ENCODE results near the gene ULK3. TPM values are rescaled to one million over a fixed set of nuclear protein-coding genes. Genes with fewer than 3 reads are reported as not detected.
A peak's percentile ranks its signal among the peaks of the same experiment; 100 is the strongest.

ULK3 gene
- total and polyA plus RNA-seq, 10 of the 15 experiments (the other 5 are each of a cell fraction or from before 2014, with no cell fraction given) = 0.64 to 38.8 (median 27.1) TPM

GRCh38 chr15:74842581-74843444 is at the start of gene ULK3 (continued):
- TF ChIP-seq, protein P1, sequence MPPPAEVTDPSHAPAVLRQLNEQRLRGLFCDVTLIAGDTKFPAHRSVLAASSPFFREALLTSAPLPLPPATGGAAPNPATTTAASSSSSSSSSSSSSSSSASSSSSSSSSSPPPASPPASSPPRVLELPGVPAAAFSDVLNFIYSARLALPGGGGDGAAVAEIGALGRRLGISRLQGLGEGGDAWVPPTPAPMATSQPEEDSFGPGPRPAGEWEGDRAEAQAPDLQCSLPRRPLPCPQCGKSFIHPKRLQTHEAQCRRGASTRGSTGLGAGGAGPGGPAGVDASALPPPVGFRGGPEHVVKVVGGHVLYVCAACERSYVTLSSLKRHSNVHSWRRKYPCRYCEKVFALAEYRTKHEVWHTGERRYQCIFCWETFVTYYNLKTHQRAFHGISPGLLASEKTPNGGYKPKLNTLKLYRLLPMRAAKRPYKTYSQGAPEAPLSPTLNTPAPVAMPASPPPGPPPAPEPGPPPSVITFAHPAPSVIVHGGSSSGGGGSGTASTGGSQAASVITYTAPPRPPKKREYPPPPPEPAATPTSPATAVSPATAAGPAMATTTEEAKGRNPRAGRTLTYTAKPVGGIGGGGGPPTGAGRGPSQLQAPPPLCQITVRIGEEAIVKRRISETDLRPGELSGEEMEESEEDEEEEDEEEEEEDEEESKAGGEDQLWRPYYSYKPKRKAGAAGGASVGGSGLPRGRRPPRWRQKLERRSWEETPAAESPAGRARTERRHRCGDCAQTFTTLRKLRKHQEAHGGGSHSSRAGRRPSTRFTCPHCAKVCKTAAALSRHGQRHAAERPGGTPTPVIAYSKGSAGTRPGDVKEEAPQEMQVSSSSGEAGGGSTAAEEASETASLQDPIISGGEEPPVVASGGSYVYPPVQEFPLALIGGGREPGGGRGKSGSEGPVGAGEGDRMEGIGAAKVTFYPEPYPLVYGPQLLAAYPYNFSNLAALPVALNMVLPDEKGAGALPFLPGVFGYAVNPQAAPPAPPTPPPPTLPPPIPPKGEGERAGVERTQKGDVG (CRISPR knock-in tag; IDR thresholded peaks at IDR 0.05) = no peak
- no peak for TF ChIP-seq ZNF384 (IDR thresholded peaks at IDR 0.05; ENCODE audit: borderline replicate concordance, low read depth, low read length)
- TF ChIP-seq BCL3 (IDR thresholded peaks at IDR 0.05; ENCODE audit: borderline replicate concordance, insufficient read depth, low read depth, low read length, poor library complexity, severe bottlenecking) = peak; percentile 90
- TF ChIP-seq KAT2A (conservative IDR thresholded peaks at IDR 0.05; ENCODE audit: control insufficient read depth, low read depth, low read length) = no peak
- TF ChIP-seq TARDBP (IDR thresholded peaks at IDR 0.05; ENCODE audit: borderline replicate concordance) = no peak
- 0 out of 2 replicates have a peak, but pooled peaks have one; percentile 30 for TF ChIP-seq PAX5 (IDR thresholded peaks at IDR 0.05; ENCODE audit: borderline replicate concordance, low read depth, low read length)
- no peak for TF ChIP-seq CBX5 (IDR thresholded peaks at IDR 0.05; ENCODE audit: low read depth)
- TF ChIP-seq CBFB (IDR thresholded peaks at IDR 0.05; ENCODE audit: low read depth) = no peak
- peak; percentile 78; the same call in 1 of the 2 replicates for TF ChIP-seq NR2F1 (conservative IDR thresholded peaks at IDR 0.05)
- TF ChIP-seq, protein P2, sequence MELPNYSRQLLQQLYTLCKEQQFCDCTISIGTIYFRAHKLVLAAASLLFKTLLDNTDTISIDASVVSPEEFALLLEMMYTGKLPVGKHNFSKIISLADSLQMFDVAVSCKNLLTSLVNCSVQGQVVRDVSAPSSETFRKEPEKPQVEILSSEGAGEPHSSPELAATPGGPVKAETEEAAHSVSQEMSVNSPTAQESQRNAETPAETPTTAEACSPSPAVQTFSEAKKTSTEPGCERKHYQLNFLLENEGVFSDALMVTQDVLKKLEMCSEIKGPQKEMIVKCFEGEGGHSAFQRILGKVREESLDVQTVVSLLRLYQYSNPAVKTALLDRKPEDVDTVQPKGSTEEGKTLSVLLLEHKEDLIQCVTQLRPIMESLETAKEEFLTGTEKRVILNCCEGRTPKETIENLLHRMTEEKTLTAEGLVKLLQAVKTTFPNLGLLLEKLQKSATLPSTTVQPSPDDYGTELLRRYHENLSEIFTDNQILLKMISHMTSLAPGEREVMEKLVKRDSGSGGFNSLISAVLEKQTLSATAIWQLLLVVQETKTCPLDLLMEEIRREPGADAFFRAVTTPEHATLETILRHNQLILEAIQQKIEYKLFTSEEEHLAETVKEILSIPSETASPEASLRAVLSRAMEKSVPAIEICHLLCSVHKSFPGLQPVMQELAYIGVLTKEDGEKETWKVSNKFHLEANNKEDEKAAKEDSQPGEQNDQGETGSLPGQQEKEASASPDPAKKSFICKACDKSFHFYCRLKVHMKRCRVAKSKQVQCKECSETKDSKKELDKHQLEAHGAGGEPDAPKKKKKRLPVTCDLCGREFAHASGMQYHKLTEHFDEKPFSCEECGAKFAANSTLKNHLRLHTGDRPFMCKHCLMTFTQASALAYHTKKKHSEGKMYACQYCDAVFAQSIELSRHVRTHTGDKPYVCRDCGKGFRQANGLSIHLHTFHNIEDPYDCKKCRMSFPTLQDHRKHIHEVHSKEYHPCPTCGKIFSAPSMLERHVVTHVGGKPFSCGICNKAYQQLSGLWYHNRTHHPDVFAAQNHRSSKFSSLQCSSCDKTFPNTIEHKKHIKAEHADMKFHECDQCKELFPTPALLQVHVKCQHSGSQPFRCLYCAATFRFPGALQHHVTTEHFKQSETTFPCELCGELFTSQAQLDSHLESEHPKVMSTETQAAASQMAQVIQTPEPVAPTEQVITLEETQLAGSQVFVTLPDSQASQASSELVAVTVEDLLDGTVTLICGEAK (IDR thresholded peaks at IDR 0.05; ENCODE audit: borderline replicate concordance) = no peak
- TF ChIP-seq BCL11A (IDR thresholded peaks at IDR 0.05; ENCODE audit: low read depth, low read length) = no peak
- peak; percentile 93 for TF ChIP-seq MXI1 (IDR thresholded peaks at IDR 0.05; ENCODE audit: low read depth, low read length)
- no peak for TF ChIP-seq RBBP5 (conservative IDR thresholded peaks at IDR 0.05)
- TF ChIP-seq TAF1 (IDR thresholded peaks at IDR 0.05; ENCODE audit: borderline replicate concordance, low read depth, low read length) = no peak; the same call in 1 of the 2 replicates
- TF ChIP-seq BMI1 (IDR thresholded peaks at IDR 0.05; ENCODE audit: borderline replicate concordance) = no peak
- TF ChIP-seq, protein P3, sequence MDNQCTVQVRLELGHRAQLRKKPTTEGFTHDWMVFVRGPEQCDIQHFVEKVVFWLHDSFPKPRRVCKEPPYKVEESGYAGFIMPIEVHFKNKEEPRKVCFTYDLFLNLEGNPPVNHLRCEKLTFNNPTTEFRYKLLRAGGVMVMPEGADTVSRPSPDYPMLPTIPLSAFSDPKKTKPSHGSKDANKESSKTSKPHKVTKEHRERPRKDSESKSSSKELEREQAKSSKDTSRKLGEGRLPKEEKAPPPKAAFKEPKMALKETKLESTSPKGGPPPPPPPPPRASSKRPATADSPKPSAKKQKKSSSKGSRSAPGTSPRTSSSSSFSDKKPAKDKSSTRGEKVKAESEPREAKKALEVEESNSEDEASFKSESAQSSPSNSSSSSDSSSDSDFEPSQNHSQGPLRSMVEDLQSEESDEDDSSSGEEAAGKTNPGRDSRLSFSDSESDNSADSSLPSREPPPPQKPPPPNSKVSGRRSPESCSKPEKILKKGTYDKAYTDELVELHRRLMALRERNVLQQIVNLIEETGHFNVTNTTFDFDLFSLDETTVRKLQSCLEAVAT (IDR thresholded peaks at IDR 0.05) = no peak
- no peak for TF ChIP-seq E2F4 (IDR thresholded peaks at IDR 0.05; ENCODE audit: low read depth, low read length)
- TF ChIP-seq ZNF217 (IDR thresholded peaks at IDR 0.05) = peak; percentile 45; the same call in 1 of the 2 replicates

All from GM12878 (cell line).